ENCODE data around the gene VCP.

The VCP gene

GRCh38 chr9:35091536-35091935 is 19.1 kb upstream of the VCP start:
- Histone ChIP-seq H3K4me3 (ENCODE audit: severe bottlenecking) (no peak overlapping the region), H3K27ac (ENCODE audit: poor library complexity, severe bottlenecking) (no peak overlapping the region), H3K36me3 (ENCODE audit: low read depth) (peaks cover 68% of the 10 kb centered on the region), H3K27me3 (ENCODE audit: insufficient read depth, poor library complexity, severe bottlenecking) (no peaks in the 10 kb centered on the region), H3K4me1 (ENCODE audit: insufficient read depth, poor library complexity, severe bottlenecking) (no peaks in the 10 kb centered on the region), H3K9me3 (ENCODE audit: severe bottlenecking) (no peaks in the 10 kb centered on the region)
- TF ChIP-seq CTCF (IDR thresholded peaks at IDR 0.05; ENCODE audit: poor library complexity, severe bottlenecking): no peak
- DNase-seq (ENCODE audit: low spot score) (no peak), ATAC-seq (ENCODE audit: low read depth) (no peak)

GRCh38 chr9:35089434-35089833 is 17.0 kb upstream of the VCP start:
- Histone ChIP-seq H3K4me1 (ENCODE audit: insufficient read depth, poor library complexity, severe bottlenecking) (no peaks in the 10 kb centered on the region), H3K27me3 (ENCODE audit: insufficient read depth, poor library complexity, severe bottlenecking) (no peaks in the 10 kb centered on the region), H3K36me3 (ENCODE audit: low read depth) (peaks cover 61% of the 10 kb centered on the region), H3K9me3 (ENCODE audit: severe bottlenecking) (no peaks in the 10 kb centered on the region), H3K27ac (ENCODE audit: poor library complexity, severe bottlenecking) (no peak overlapping the region), H3K4me3 (ENCODE audit: severe bottlenecking) (no peak overlapping the region)
- TF ChIP-seq CTCF (IDR thresholded peaks at IDR 0.05; ENCODE audit: poor library complexity, severe bottlenecking): no peak
- no peak for ATAC-seq (ENCODE audit: low read depth)
- no peak for DNase-seq (ENCODE audit: low spot score)

- Histone ChIP-seq H3K4me1 (ENCODE audit: insufficient read depth, poor library complexity, severe bottlenecking) (no peaks in the 10 kb centered on the region), H3K27ac (ENCODE audit: poor library complexity, severe bottlenecking) (no peak overlapping the region), H3K27me3 (ENCODE audit: insufficient read depth, poor library complexity, severe bottlenecking) (no peaks in the 10 kb centered on the region), H3K36me3 (ENCODE audit: low read depth) (peaks cover 27% of the 10 kb centered on the region), H3K9me3 (ENCODE audit: severe bottlenecking) (no peaks in the 10 kb centered on the region), H3K4me3 (ENCODE audit: severe bottlenecking) (no peak overlapping the region)
- no peak for DNase-seq (ENCODE audit: low spot score)
- TF ChIP-seq CTCF (IDR thresholded peaks at IDR 0.05; ENCODE audit: poor library complexity, severe bottlenecking): no peak
- no peak for ATAC-seq (ENCODE audit: low read depth)
Observed at GRCh38 chr9:35085078-35085477, 12.7 kb upstream of the VCP start.

- no peaks in the 10 kb centered on the region for H3K27me3 ChIP-seq (ENCODE audit: insufficient read depth, poor library complexity, severe bottlenecking)
Observed at GRCh38 chr9:35079426-35080341, 7.3 kb upstream of the VCP start, which contains the start of gene FANCG. Gene FANCG (minus strand): TSS chr9:35079942. CDS start chr9:35079524, 418 bp downstream.

More at GRCh38 chr9:35079426-35080341, 7.3 kb upstream of the VCP start, which contains the start of gene FANCG:
- peak; percentile 91 for ATAC-seq (ENCODE audit: low read depth)
- Histone ChIP-seq H3K4me1 (ENCODE audit: insufficient read depth, poor library complexity, severe bottlenecking) (no peaks in the 10 kb centered on the region), H3K36me3 (ENCODE audit: low read depth) (peaks cover 28% of the 10 kb centered on the region), H3K27ac (ENCODE audit: poor library complexity, severe bottlenecking) (peak within 1 kb of the TSS; percentile 65), H3K4me3 (ENCODE audit: severe bottlenecking) (peak within 1 kb of the TSS; percentile 86), H3K9me3 (ENCODE audit: severe bottlenecking) (no peaks in the 10 kb centered on the region)
- DNase-seq (ENCODE audit: low spot score): peak; percentile 93
- no peak for TF ChIP-seq CTCF (IDR thresholded peaks at IDR 0.05; ENCODE audit: poor library complexity, severe bottlenecking)

Measured in RWPE2 (cell line).